ENCODE data around the gene EXTL1.

DNA sequence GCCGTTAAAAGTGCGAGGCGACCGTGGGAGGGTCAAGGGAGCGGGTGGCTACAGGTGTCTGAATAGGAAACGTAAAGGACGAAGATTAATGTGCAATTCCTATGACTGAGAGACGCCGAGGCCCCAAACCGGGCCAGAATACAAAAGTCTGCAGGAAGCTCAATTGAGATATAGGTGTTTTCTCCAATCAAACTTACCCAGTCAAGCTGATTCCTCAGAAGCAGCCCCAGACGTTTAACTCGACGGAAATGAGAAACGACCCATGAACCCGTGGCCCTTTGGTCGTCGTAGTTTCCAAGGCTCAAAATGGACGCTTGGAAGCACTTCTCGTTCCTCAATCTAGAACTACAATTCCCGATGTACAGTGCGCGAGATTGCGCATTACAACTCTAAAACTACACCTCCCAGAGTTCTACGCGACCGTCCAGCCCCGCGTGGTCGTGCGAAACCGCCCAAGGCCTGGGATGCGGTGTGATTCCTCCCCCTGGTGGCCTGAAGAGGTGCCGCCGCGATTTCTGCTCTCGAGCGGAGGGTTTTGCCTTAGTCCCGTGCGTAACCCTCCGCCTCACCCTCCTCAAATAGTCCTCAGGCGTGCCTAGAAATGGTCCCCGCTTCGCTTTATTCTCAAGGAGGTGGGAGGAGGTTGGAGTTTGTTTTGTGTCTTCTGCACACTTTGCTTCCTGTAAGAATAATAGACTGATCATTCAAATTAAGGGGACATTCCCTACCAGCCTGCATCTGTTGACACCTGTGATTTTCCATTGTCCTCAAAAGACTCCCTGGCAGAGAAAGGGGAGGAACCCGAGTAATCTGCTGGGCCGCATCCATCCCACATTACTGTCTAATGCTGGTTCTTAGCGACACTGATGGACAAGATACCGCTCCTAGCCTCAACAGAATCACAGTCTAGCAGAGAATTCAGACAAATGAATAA is 23.5 kb upstream of the EXTL1 start, which contains the start of gene PAFAH2:
- TF ChIP-seq, protein P1, sequence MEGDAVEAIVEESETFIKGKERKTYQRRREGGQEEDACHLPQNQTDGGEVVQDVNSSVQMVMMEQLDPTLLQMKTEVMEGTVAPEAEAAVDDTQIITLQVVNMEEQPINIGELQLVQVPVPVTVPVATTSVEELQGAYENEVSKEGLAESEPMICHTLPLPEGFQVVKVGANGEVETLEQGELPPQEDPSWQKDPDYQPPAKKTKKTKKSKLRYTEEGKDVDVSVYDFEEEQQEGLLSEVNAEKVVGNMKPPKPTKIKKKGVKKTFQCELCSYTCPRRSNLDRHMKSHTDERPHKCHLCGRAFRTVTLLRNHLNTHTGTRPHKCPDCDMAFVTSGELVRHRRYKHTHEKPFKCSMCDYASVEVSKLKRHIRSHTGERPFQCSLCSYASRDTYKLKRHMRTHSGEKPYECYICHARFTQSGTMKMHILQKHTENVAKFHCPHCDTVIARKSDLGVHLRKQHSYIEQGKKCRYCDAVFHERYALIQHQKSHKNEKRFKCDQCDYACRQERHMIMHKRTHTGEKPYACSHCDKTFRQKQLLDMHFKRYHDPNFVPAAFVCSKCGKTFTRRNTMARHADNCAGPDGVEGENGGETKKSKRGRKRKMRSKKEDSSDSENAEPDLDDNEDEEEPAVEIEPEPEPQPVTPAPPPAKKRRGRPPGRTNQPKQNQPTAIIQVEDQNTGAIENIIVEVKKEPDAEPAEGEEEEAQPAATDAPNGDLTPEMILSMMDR (IDR thresholded peaks at IDR 0.05; ENCODE audit: low read length): peak; percentile 97
- TF ChIP-seq EZH2 (IDR thresholded peaks at IDR 0.05; ENCODE audit: borderline replicate concordance, low read length): no peak
